Measurements from ENCODE around the gene CTU2.
"Not testable (repeated sequence)": the region's sequence is repeated elsewhere in the genome, so short reads cannot be mapped to it uniquely, and the experiment has no call there.

Gene CTU2

GRCh38 chr16:88667461-88667860 lies 38.8 kb upstream of the CTU2 start:
- Histone ChIP-seq H3K9me3 (ENCODE audit: severe bottlenecking) (no peaks in the 10 kb centered on the region), H3K27ac (ENCODE audit: poor library complexity, severe bottlenecking) (no peak overlapping the region), H3K36me3 (ENCODE audit: low read depth) (peaks cover 13% of the 10 kb centered on the region; the same call in 1 of the 2 replicates), H3K4me3 (ENCODE audit: severe bottlenecking) (no peak overlapping the region), H3K27me3 (ENCODE audit: insufficient read depth, poor library complexity, severe bottlenecking) (no peaks in the 10 kb centered on the region), H3K4me1 (ENCODE audit: insufficient read depth, poor library complexity, severe bottlenecking) (no peaks in the 10 kb centered on the region)
- ATAC-seq (ENCODE audit: low read depth), result no peak
- TF ChIP-seq, protein P1, sequence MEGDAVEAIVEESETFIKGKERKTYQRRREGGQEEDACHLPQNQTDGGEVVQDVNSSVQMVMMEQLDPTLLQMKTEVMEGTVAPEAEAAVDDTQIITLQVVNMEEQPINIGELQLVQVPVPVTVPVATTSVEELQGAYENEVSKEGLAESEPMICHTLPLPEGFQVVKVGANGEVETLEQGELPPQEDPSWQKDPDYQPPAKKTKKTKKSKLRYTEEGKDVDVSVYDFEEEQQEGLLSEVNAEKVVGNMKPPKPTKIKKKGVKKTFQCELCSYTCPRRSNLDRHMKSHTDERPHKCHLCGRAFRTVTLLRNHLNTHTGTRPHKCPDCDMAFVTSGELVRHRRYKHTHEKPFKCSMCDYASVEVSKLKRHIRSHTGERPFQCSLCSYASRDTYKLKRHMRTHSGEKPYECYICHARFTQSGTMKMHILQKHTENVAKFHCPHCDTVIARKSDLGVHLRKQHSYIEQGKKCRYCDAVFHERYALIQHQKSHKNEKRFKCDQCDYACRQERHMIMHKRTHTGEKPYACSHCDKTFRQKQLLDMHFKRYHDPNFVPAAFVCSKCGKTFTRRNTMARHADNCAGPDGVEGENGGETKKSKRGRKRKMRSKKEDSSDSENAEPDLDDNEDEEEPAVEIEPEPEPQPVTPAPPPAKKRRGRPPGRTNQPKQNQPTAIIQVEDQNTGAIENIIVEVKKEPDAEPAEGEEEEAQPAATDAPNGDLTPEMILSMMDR (IDR thresholded peaks at IDR 0.05; ENCODE audit: poor library complexity, severe bottlenecking), result no peak
- no peak for DNase-seq (ENCODE audit: low spot score)

DNA sequence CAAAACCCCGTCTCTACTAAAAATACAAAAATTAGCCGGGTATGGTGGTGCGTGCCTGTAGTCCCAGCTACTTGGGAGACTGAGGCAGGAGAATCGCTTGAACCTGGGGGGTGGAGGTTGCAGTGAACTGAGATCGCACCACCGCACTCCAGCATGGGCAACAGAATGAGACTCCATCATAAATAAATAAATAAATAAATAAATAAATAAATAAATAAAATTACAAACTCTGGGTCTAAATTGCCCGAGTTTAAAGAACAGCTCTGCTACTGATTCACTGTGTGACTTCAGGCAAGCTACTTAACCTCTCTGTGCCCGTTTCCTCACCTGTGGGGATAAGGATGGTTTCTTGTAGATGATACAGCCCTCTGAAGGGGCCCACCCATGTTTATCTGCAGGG lies 36.8 kb upstream of the CTU2 start:
- not testable (repeated sequence) for H3K9me3 ChIP-seq (ENCODE audit: severe bottlenecking); H3K4me3 ChIP-seq (ENCODE audit: severe bottlenecking); ATAC-seq (ENCODE audit: low read depth); H3K27me3 ChIP-seq (ENCODE audit: insufficient read depth, poor library complexity, severe bottlenecking); DNase-seq (ENCODE audit: low spot score); H3K27ac ChIP-seq (ENCODE audit: poor library complexity, severe bottlenecking); H3K4me1 ChIP-seq (ENCODE audit: insufficient read depth, poor library complexity, severe bottlenecking)
- peaks cover 13% of the 10 kb centered on the region; the same call in 1 of the 2 replicates for H3K36me3 ChIP-seq (ENCODE audit: low read depth)

- no peak overlapping the region for H3K27ac ChIP-seq (ENCODE audit: poor library complexity, severe bottlenecking)
- H3K4me3 ChIP-seq (ENCODE audit: severe bottlenecking), result no peak overlapping the region
- no peaks in the 10 kb centered on the region for H3K4me1 ChIP-seq (ENCODE audit: insufficient read depth, poor library complexity, severe bottlenecking)
- TF ChIP-seq, protein P1 (IDR thresholded peaks at IDR 0.05; ENCODE audit: poor library complexity, severe bottlenecking), result no peak
- H3K27me3 ChIP-seq (ENCODE audit: insufficient read depth, poor library complexity, severe bottlenecking), result no peaks in the 10 kb centered on the region
- H3K9me3 ChIP-seq (ENCODE audit: severe bottlenecking), result no peaks in the 10 kb centered on the region
- no peak for ATAC-seq (ENCODE audit: low read depth)
- H3K36me3 ChIP-seq (ENCODE audit: low read depth), result peaks cover 10% of the 10 kb centered on the region; the same call in 1 of the 2 replicates
- DNase-seq (ENCODE audit: low spot score), result no peak
Measured at GRCh38 chr16:88669980-88670379, 36.3 kb upstream of the CTU2 start.

DNA sequence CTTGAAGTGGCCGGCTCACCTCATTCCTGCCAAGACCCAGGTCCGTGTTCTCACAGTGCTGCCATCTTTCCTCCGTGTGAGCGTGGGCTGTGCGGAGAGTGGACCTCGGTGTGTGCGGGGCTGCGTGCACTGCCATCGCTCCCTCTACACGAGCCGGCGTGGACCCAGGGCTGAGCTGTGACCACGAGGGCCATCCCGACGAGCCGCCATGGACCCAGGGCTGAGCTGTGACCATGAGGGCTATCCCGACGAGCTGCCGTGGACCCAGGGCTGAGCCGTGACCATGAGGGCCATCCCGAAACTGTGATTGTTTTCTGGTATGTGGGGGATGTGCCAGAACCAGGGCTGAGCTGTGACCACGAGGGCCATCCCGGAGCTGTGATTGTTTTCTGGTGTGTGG lies 34.5 kb upstream of the CTU2 start:
- Histone ChIP-seq H3K9me3 (ENCODE audit: severe bottlenecking) (no peaks in the 10 kb centered on the region), H3K27ac (ENCODE audit: poor library complexity, severe bottlenecking) (no peak overlapping the region), H3K27me3 (ENCODE audit: insufficient read depth, poor library complexity, severe bottlenecking) (no peaks in the 10 kb centered on the region), H3K4me1 (ENCODE audit: insufficient read depth, poor library complexity, severe bottlenecking) (no peaks in the 10 kb centered on the region), H3K4me3 (ENCODE audit: severe bottlenecking) (no peak overlapping the region), H3K36me3 (ENCODE audit: low read depth) (0 out of 2 replicates have a peak, but pooled peaks cover 3% of the 10 kb centered on the region)
- no peak for DNase-seq (ENCODE audit: low spot score)
- ATAC-seq (ENCODE audit: low read depth), result no peak
- TF ChIP-seq, protein P1 (IDR thresholded peaks at IDR 0.05; ENCODE audit: poor library complexity, severe bottlenecking), result no peak

DNA sequence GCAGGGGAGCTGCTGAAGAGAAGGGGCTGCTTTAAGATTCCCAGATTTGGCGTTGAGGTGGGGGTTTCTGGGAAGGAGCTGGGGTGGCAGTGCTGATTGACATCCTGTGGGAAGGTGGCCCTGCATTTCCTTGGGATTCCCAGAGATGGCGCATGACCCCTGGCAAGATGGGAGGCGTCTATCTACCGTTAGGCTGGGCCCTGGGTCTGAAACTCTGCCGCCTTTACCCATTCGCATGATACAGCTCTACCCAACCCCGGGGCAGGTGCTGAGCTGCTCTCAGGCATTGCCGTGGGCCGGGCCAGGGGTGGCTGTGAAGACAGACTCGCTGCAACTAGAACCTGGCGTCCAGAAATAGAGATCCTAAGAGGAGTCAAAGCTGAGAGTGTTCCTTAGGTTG lies 33.5 kb upstream of the CTU2 start:
- DNase-seq (ENCODE audit: low spot score) (peak; percentile 67), ATAC-seq (ENCODE audit: low read depth) (no peak; the same call in 2 of the 3 replicates)
- TF ChIP-seq, protein P1 (IDR thresholded peaks at IDR 0.05; ENCODE audit: poor library complexity, severe bottlenecking), result peak; percentile 9
- H3K9me3 ChIP-seq (ENCODE audit: severe bottlenecking), result no peaks in the 10 kb centered on the region
- H3K27me3 ChIP-seq (ENCODE audit: insufficient read depth, poor library complexity, severe bottlenecking), result peaks cover 3% of the 10 kb centered on the region
- 0 out of 2 replicates have a peak, but pooled peaks cover 3% of the 10 kb centered on the region for H3K36me3 ChIP-seq (ENCODE audit: low read depth)
- H3K4me1 ChIP-seq (ENCODE audit: insufficient read depth, poor library complexity, severe bottlenecking), result no peaks in the 10 kb centered on the region
- H3K27ac ChIP-seq (ENCODE audit: poor library complexity, severe bottlenecking), result no peak overlapping the region
- H3K4me3 ChIP-seq (ENCODE audit: severe bottlenecking), result no peak overlapping the region

Data from RWPE2 (cell line).